ENCODE data around the gene GRIK1.

GRCh38 chr21:29626801-29627470, 312.9 kb downstream of the GRIK1 start:
- TF ChIP-seq CTCF (conservative IDR thresholded peaks at IDR 0.05) (no peak), EZH2 (IDR thresholded peaks at IDR 0.05; ENCODE audit: low read depth) (no peak)

All from PC-9 (cell line).